GM10266 (cell line): ENCODE measurements around the gene STEAP1.
"Not testable (repeated sequence)": the region's sequence is repeated elsewhere in the genome, so short reads cannot be mapped to it uniquely, and the experiment has no call there.

Source experiments
- DNase-seq: peaks from one replicate; pipeline ENCODE4 v3.0.0; 2012; ENCODE audit errors: extremely low spot score
- CTCF ChIP-seq: IDR thresholded peaks from 2 replicates; pipeline ENCODE4 v1.5.1; 2012; ENCODE audit warnings: mild to moderate bottlenecking, low read depth; ENCODE audit not compliant: control insufficient read depth, insufficient read depth; ENCODE audit errors: missing control alignments

STEAP1 gene

GRCh38 chr7:90152642-90153253 lies 1.5 kb upstream of the STEAP1 start:
- peak; percentile 46 for TF ChIP-seq CTCF
- DNase-seq: not testable (repeated sequence)

- DNase-seq: no peak
- no peak for TF ChIP-seq CTCF
Observed at GRCh38 chr7:90155206-90155605, 937 bp downstream of the STEAP1 start.

- not testable (repeated sequence) for DNase-seq
Observed at GRCh38 chr7:90157331-90157730, 3.1 kb downstream of the STEAP1 start.

GRCh38 chr7:90157761-90158350 lies 3.6 kb downstream of the STEAP1 start:
- DNase-seq: not testable (repeated sequence)

GRCh38 chr7:90163534-90163933 lies 9.3 kb downstream of the STEAP1 start:
- TF ChIP-seq CTCF: no peak
- no peak for DNase-seq

GRCh38 chr7:90165724-90166123 lies 11.5 kb downstream of the STEAP1 start:
- TF ChIP-seq CTCF: no peak
- DNase-seq: no peak

- DNase-seq: no peak
- no peak for TF ChIP-seq CTCF
Observed at GRCh38 chr7:90166153-90166552, 11.9 kb downstream of the STEAP1 start.

GRCh38 chr7:90167361-90167760 lies 13.1 kb downstream of the STEAP1 start:
- DNase-seq: no peak
- TF ChIP-seq CTCF: no peak
